Psoas muscle (tissue), 8 donors: ENCODE data around the gene RCBTB1. TPM values are rescaled to one million over a fixed set of nuclear protein-coding genes. Genes with fewer than 3 reads are reported as not detected.

ENCODE experiments used
- ATAC-seq, 4 donors: fragments of 200-7000 bp; cut with Tn5 transposase; one replicate each; pipeline ENCODE4 v1.9.1; 2020; ENCODE audit warnings: moderate library complexity in 3 of 4, mild to moderate bottlenecking in 2 of 4
- DNase-seq, 2 donors: peaks; one replicate each; pipeline ENCODE4 v3.0.0-alpha.2; 2020
- H3K27ac ChIP-seq: fragments of 200-600 bp; one replicate; pipeline ENCODE4 v1.8.0; 2022
- H3K27me3 ChIP-seq, 3 donors: fragments of 200-600 bp in 1 of 3; one replicate each; pipeline versions ENCODE4 v1.6.1 to v1.8.0; 2013 to 2022; ENCODE audit warnings: low read length in 2 of 3, mild to moderate bottlenecking in 2 of 3, moderate library complexity in 1 of 3; ENCODE audit not compliant: insufficient read depth in 3 of 3
- H3K36me3 ChIP-seq, 2 donors: fragments of 200-600 bp in 1 of 2; one replicate each; pipeline versions ENCODE4 v1.6.1 to v1.8.0; 2013 to 2022; ENCODE audit warnings: low read depth in 1 of 2, mild to moderate bottlenecking in 1 of 2, moderate library complexity in 1 of 2; ENCODE audit not compliant: insufficient read depth in 1 of 2
- H3K4me1 ChIP-seq: fragments of 200-600 bp; one replicate; pipeline ENCODE4 v1.8.0; 2022
- H3K4me3 ChIP-seq: fragments of 200-600 bp; one replicate; pipeline ENCODE4 v1.8.0; 2022; ENCODE audit warnings: mild to moderate bottlenecking
- H3K9me3 ChIP-seq: fragments of 200-600 bp; one replicate; pipeline ENCODE4 v1.8.0; 2022
- WGBS, 3 donors: extraction: QIAGEN DNeasy Blood & Tissue Kit; methylation state at CpG; one replicate each; pipeline versions ENCODE4 v1.1.6 to v1.1.7; 2013; 5-methylcytosine and 5-hydroxymethylcytosine counted together
- intact Hi-C, 2 donors: fragments of 100-400 bp; cut with DNase I; formaldehyde crosslinking; loops; one replicate each; pipeline versions ENCODE4 v1.11.0 to v1.14.2; 2022
- polyA plus RNA-seq, 3 donors: library from polyadenylated mRNA; stranded (reverse); fragments of 200-250 nt; gene quantifications; one replicate each; pipeline ENCODE4 v1.2.3, GENCODE V29; 2013
- total RNA-seq, 4 donors: library from RNA; stranded (reverse); fragmentation: NEBNext Ultra II Directional in 2 of 4; extraction: Animal tissue kit (Norgen Biotek cat#: 25700) in 2 of 4; gene quantifications; one replicate each; pipeline versions ENCODE4 v1.2.1 to v1.2.4, GENCODE V29; 2021 to 2023
- TF ChIP-seq, protein P1 (sequence below): fragments of 200-600 bp; IDR thresholded peaks from one replicate; pipeline ENCODE4 v1.8.0; 2022; ENCODE audit warnings: antibody characterized with exemption
- donor health status: healthy with polysubstance abuse.
- donor health status: DM: no; HTN: no; CAD: no; lungs with moderate emphysema.
- donor health status: Bipolar disorder and iron deficiency.
- donor health status: healthy.
- donor health status: DM: yes; HTN: yes; CAD: no.
- donor health status: DM: no; HTN: no; CAD: no.
- donor health status: DM: no; HTN: no; CAD: no.
- donor health status: DM: yes; HTN: yes; CAD: no.

Gene RCBTB1
- total and polyA plus RNA-seq, 7 donors = 2.2 to 12.6 (median 6.6) TPM

DNA sequence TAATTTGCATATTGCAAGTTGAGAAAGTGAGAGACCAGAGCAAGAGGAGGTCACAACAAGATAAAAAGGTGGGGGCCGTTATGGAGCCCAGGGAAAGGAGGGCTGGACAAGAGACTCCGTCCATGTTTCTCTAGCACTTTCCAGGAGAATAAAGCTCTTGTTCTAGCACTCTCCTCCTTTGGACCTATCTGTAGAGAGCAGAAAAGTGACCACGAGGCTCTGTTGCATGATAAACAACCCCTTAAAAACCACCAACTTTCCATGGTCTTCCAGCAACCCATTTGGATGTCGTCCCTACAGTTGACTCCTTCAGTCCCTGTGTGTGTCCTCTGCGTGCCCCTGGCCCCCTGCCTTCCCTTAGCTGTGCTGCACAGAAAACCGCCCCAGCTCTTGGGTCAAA is 38.9 kb upstream of the RCBTB1 start:
- peaks cover 0 to 1% (median 0%) of the 10 kb centered on the region in 3 donors for H3K27me3 ChIP-seq
- TF ChIP-seq, protein P1, sequence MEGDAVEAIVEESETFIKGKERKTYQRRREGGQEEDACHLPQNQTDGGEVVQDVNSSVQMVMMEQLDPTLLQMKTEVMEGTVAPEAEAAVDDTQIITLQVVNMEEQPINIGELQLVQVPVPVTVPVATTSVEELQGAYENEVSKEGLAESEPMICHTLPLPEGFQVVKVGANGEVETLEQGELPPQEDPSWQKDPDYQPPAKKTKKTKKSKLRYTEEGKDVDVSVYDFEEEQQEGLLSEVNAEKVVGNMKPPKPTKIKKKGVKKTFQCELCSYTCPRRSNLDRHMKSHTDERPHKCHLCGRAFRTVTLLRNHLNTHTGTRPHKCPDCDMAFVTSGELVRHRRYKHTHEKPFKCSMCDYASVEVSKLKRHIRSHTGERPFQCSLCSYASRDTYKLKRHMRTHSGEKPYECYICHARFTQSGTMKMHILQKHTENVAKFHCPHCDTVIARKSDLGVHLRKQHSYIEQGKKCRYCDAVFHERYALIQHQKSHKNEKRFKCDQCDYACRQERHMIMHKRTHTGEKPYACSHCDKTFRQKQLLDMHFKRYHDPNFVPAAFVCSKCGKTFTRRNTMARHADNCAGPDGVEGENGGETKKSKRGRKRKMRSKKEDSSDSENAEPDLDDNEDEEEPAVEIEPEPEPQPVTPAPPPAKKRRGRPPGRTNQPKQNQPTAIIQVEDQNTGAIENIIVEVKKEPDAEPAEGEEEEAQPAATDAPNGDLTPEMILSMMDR = no peak
- ATAC-seq (no peak), DNase-seq (no peak)
- no peak overlapping the region for H3K4me3 ChIP-seq
- 87 to 91% (median 91%) methylated on average over 6 of the region's 6 CpGs for WGBS, 3 donors
- intact Hi-C loops = no loop called here
- no peaks in the 10 kb centered on the region for H3K9me3 ChIP-seq
- no peaks in the 10 kb centered on the region for H3K4me1 ChIP-seq
- H3K36me3 ChIP-seq = no peaks in the 10 kb centered on the region
- H3K27ac ChIP-seq = no peak overlapping the region

DNA sequence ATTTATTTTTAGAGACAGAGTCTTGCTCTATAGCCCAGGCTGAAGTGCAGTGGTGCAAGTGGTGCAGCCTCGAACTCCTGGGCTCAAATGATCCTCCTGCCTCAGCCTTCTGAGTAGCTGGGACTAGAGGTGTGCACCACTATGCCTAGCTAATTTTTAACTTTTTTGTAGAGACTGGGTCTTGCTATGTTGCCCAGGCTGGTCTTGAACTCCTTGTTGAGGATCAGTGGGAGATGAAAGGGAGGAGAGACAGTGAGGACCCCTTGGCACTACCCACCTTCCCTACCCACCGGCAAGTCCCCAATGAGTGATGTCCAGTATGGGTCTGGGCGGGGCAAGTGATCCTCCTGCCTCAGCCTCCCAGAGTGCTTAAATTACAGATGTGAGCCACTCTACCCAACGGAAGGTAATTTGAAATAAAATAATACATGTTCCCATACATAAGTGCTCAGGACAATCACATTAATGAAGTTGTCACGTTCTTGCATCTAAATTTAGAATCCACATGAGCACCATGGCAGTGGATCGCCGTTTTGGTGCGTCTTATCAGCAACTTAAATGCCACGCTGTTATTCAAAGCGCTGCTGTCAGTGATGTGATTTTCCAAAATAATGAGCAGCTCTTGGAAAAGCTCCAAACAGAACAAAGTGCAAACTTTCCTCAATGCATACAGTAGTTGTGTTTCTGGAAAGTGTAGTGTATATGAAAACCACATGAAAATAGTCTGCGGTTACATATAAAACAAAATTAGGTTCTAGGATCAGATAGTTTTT is 37.0 kb upstream of the RCBTB1 start:
- TF ChIP-seq, protein P1 = no peak
- H3K36me3 ChIP-seq = no peaks in the 10 kb centered on the region
- no peak overlapping the region for H3K4me3 ChIP-seq
- no peaks in the 10 kb centered on the region for H3K9me3 ChIP-seq
- WGBS, 3 donors = 67 to 75% (median 70%) methylated on average over 11 of the region's 11 CpGs
- H3K4me1 ChIP-seq = no peaks in the 10 kb centered on the region
- intact Hi-C loops = no loop called here
- ATAC-seq (no peak), DNase-seq (no peak)
- peaks cover 0 to 1% (median 0%) of the 10 kb centered on the region in 3 donors for H3K27me3 ChIP-seq
- H3K27ac ChIP-seq = no peak overlapping the region

DNA sequence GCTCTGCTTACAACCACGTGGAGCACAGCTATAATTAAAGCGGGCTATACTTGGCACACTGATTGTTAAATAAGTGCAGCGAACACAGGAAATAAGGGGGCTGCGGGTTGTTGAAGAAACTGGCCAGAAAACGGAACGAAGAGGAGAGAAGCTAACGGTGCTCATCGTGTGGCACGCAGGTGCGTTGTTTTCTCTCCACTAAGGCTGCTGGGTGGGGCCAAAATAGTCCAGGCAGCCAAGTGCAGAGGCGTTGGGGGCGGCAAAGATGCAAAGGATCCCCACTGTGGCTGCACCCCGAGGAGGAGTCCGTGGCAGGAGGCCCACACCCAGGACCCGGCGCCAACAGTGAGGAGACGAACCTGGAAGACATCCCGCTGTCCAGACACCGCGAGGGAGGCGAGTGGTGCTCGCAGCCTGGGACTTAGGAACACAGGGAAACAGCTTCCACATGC is 34.8 kb upstream of the RCBTB1 start:
- H3K4me3 ChIP-seq = no peak overlapping the region

DNA sequence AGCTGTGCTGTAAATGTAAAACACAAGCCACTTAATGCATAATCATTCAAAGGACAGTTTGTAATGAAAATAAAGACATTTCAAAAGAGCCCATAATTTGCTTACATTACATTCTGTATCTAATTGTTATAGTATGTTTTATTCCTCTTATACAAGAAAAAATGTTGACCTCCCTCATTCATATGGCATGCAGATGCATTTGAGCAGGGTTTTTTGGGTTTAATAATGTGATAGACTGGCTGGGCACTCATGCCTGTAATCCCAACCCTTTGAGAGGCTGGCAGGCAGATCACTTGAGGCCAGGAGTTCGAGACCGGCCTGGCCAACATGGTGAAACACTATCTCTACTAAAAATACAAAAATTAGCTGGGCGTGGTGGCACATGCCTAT is 31.3 kb upstream of the RCBTB1 start:
- H3K27me3 ChIP-seq = no peaks in the 10 kb centered on the region
- TF ChIP-seq, protein P1 = no peak
- intact Hi-C loops = no loop called here
- no peaks in the 10 kb centered on the region for H3K9me3 ChIP-seq
- WGBS, 3 donors = 72 to 93% (median 75%) methylated on average over 3 of the region's 3 CpGs
- H3K36me3 ChIP-seq = no peaks in the 10 kb centered on the region
- no peak overlapping the region for H3K4me3 ChIP-seq
- no peak overlapping the region for H3K27ac ChIP-seq
- no peak for DNase-seq
- no peaks in the 10 kb centered on the region for H3K4me1 ChIP-seq
- ATAC-seq = no peak

More for the DNA sequence above, 34.8 kb upstream of the RCBTB1 start:
- intact Hi-C loops = no loop called here
- Histone ChIP-seq H3K27me3 (peaks cover 0 to 1% (median 0%) of the 10 kb centered on the region in 3 donors), H3K36me3 (no peaks in the 10 kb centered on the region), H3K27ac (no peak overlapping the region), H3K4me1 (no peaks in the 10 kb centered on the region), H3K9me3 (no peaks in the 10 kb centered on the region)
- ATAC-seq (no peak), DNase-seq (no peak)
- WGBS, 3 donors = 51 to 76% (median 62%) methylated on average over 22 of the region's 22 CpGs
- TF ChIP-seq, protein P1 = no peak
